ENCODE data around the gene GRAMD2B. TPM values are rescaled to one million over a fixed set of nuclear protein-coding genes. Genes with fewer than 3 reads are reported as not detected.

Gene GRAMD2B
- total and polyA plus RNA-seq, 2 of the 8 experiments (the other 6 are each of a cell fraction or from before 2014, with no cell fraction given), result 6.4 to 9.4 TPM

Other genes starting within 250 kb of the GRAMD2B start
- gene ALDH7A1, start 171.8 kb downstream of the GRAMD2B start, total RNA-seq (2021; fragmentation: NEBNext Ultra II Directional; extraction: Animal tissue kit (Norgen Biotek cat#: 25700)), result 205 and 225 TPM in 2 replicates
- 65.8 and 99.6 TPM in 2 replicates for gene ALDH7A1, start 171.8 kb downstream of the GRAMD2B start, polyA plus RNA-seq (2011; rRNA removed)
- gene PHAX, start 177.5 kb downstream of the GRAMD2B start, total RNA-seq (2021; fragmentation: NEBNext Ultra II Directional; extraction: Animal tissue kit (Norgen Biotek cat#: 25700)), result 58.1 and 59.5 TPM in 2 replicates
- gene PHAX, start 177.5 kb downstream of the GRAMD2B start, polyA plus RNA-seq (2011; rRNA removed), result 32.1 and 34.1 TPM in 2 replicates

All from H1 (cell line).